Stimulated activated CD8-positive, alpha-beta memory T cell treated with anti-CD3 and anti-CD28 coated beads, Interleukin-4, amount 100 ng/mL, for 4 hours (primary cell): ENCODE measurements around the gene THSD7A.

Source experiments
- DNase-seq, 2 donors: peaks; one replicate each; pipeline ENCODE4 v3.0.0-alpha.2; 2020; ENCODE audit warnings: low read depth in 2 of 2, low spot score in 1 of 2

The THSD7A gene

DNA sequence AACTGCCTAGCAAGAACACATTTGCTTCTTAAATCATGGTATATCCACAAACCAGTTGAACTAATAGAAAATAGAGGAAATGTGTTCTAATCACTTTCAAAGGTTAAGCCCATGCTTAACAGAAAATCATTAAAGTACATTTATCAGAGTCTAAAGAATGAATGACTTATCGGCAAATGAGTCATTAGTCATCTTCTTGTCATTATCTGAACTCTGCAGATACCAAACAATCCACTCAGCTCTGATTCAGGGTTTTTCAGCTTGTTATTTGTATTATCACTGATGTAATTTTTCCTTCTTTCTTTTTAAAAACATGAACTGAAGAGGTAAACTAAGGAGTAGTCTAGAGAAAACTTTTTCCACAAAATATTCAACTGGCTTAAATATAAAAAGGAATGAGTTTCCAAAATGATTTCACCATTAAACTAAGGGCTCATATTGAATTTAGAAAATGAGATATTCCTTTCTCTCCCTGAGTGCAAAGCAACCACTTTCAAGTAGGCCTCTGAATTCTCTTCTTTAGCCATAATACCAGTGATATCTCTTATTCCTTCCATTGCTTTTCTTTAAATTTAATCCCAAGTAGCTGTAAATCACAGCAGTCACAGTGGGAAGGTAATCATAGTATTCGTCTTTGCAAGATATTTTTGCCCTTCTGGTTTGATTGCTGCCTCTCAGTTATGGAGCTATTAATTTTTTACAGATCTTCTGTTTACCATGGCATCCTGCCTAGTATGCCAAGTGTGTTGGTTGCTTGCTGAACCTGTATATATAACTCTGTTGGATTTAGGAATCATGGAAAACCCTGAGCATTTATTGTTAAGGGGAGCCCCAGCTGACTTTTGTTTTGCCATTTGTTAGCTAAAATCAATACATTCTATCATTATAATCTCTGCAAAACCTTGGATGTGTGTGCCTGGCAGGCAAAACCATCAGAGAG lies 125.1 kb downstream of the THSD7A start:
- DNase-seq, result no peak

DNA sequence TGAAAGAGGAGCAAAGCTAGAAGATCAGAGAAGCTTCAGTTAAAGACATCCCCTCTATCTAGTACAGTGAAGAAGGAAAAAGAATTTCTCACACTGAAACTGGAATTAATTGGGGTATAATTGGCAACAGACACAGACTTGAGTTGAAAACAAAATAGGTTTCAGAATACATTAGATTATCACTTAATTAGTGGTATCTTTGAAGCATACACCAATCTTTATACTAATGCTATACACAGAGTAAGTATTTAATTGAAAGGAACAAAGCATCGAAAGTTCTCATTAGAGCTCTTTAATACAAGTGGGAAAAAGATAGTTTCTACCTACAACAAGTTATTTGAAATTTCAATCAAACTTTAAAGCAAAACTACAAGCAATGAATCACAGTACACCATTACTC lies 128.2 kb downstream of the THSD7A start:
- DNase-seq, result no peak

DNA sequence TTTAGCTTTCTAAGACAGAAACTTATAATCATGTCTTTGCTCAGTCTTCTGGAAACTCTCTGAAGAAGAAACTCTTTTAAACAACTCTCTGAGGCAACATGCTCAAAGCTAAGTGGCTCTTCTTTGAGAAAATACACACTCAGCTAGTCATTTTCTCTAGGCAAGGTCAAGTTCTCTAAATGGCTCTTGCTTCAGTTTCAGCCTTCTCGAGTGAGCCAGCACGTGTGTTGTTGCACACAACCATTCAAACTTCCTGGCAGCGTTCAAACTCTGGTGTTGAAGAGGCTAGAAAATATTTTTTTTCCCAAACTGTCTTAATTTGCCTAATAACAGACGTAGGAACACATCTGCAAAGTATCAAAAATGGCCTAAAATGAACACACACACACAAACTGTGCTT lies 129.1 kb downstream of the THSD7A start:
- DNase-seq, result no peak

DNA sequence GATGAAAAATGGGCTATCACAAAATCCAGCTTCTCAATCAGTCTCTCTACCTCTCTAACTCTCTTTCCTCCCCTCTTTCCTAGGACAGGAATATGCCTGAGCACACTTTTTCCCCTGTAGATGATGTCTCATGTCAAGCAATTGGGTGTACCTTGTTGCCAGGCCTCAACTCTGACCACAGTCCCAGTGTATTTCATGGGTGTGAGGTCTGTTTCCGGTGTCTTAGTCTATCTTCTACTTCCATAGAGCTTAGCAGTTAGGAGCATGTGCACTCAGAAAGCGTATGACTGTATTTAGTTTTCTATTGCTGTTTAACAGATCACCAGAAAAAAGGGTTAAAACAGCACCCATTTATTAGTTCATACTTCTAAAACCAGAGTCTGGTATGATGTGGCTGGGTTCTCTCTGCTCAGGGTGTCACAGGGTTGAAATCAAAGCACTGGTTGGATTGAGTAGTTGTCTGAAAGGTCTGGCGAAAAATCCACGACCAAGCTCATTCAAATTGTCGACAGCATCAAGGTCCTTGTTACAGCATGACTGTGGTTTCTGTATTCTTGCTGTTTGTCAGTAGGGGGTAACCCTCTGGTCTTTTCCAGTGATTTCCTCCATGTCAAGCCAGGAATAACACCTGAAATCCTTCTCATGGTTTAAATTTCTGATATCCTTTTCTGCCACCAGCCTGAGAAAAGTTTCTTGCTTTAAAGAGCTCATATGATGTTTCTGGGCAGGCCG lies 130.0 kb downstream of the THSD7A start:
- no peak for DNase-seq

DNA sequence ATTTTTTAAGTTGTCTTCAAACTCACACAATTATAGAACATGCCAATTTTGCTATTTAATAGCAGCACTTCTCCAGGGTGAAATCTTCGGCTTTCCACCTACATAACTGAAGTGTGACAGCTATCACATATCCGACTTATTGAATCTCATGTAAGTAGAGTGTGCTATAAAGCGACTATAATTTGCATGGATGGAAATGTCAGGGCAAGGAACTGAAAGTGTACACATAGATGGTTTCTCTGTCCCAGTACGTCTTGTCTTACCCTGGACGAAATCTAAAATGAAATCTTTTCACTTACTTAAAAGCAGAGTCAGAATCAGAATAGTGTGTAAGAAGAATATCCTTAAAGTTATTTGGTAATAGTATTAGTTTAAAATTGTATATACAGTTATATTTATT lies 132.3 kb downstream of the THSD7A start:
- DNase-seq, result no peak

DNA sequence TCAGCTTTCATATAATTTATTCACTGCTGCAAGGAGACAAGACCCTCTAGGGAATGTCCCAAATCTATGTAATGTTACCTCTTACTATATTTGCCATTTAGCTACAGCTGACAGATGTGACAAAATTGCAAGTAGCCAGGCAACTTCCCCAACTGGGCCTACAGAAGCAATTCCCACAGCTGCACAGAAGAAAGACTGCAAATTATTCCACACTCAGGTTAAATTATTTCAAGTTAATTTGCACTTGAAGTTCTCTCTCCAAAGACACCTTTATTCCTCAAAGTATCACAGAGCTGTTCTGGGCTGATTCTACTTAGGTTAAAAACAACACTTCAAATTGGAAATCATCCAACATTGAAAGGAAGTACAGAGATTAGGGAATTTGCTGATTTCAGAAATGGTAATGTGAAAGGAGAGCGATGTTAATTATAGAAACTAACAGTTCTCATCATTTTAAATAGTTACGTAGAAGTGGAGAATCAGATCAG lies 133.6 kb downstream of the THSD7A start:
- no peak for DNase-seq

DNA sequence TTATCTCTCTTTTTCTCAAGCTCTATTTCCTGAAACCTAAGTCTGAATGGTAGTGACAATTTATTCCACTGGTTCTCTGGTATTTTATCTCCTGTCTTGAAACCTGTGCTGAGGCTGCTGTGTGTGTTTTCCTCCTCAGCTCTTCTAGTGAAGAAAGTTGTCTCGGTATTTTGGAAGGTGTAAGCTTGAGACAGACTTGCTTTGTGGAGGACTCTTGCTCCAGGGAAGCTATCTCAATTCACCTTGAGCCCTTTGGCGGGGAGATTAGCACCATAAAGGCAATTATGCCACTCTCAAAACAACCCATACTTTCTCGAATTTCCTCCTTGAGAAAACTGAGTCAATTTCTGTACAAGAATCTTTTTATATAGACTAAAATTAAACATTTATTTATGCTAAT lies 141.6 kb downstream of the THSD7A start:
- DNase-seq, result no peak

DNA sequence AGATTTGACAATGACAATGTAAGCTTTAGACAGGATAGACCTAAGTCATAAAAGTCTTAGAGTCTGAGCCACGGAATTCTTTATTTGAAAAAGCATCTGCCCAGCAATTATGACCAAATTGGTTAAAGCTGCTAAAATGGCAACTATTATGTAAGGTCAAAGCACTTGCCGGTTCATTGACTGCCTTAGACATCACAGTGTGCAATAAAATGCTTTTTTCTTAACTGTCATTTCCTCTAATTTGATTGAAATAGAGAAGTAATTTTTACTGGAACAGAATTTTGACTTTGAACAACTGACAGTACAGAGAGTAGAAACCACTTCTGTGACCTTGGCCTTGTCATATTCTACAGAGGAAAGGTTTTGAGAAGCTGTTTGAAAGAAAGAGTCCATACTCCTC lies 142.9 kb downstream of the THSD7A start:
- no peak for DNase-seq

DNA sequence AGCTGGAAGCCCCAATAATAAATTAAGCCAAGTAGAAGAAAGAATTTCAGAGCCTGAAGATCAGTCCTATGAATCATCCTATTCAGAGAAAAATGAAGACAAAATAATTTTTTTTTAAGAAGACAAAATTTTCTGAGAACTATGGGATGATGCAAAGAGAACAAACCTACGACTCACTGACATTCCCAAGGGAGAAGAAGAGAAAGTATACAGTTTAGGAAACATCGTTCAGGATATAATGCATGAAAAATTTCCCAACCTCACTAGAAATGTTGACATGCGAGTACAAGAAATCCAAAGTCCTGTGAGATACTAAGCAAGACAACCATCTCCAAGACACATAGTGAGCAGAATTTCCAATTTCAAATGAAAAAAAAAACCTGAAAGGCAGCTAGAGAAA lies 150.5 kb downstream of the THSD7A start:
- DNase-seq, result no peak

DNA sequence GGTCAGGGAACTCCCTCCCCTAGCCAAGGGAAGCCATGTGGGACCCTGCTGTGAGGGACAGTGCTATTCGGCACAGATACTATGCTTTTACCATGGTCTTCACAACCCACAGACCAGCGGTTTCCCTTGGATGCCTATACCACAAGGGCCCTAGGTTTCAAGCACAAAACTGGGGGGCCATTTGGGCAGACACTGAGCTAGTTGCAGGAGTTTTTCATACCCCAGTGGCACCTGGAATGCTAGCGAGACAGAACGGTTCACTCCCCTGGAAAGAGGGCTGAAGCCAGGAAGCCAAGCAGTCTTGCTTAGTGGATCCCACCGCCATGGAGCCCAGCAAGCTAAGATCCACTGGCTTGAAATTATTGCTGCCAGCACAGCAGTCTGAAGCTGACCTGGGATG lies 156.8 kb downstream of the THSD7A start:
- no peak for DNase-seq

DNA sequence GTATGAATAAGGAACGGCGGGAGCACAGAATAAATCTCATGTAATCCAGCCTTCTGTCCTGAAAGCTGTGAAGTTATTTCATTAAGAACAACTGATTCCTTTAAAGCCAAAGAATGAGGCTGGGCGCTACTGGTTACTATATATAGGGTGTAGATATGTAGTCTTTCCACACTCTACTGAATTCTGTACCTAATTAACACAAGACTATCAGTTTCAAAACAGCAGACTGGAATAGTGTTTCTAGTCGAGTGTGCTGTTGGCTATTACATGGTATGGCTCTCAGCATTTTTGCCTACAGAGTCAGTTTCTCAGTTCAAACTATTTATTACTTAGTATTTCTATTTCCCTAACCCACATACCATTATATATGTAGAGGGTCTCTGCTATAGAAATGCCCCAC lies 163.3 kb downstream of the THSD7A start:
- no peak for DNase-seq

DNA sequence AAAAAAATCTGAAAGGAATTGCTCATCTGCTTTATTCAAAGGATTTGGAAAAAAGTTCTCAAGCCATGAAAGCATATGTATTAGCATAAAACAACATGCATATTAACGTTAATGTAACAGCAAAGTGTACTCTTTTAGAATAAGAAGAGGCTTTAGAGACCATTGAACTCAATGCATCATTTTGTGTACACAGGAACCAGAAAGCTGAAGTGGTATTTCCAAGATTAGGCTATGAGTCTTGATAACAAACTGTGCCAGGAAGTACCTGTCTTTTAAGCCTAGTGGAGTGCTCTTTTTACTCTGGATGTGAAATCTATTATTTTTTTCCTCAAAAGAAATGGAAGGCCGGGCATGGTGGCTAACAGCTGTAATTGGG lies 164.2 kb downstream of the THSD7A start:
- DNase-seq, result no peak

DNA sequence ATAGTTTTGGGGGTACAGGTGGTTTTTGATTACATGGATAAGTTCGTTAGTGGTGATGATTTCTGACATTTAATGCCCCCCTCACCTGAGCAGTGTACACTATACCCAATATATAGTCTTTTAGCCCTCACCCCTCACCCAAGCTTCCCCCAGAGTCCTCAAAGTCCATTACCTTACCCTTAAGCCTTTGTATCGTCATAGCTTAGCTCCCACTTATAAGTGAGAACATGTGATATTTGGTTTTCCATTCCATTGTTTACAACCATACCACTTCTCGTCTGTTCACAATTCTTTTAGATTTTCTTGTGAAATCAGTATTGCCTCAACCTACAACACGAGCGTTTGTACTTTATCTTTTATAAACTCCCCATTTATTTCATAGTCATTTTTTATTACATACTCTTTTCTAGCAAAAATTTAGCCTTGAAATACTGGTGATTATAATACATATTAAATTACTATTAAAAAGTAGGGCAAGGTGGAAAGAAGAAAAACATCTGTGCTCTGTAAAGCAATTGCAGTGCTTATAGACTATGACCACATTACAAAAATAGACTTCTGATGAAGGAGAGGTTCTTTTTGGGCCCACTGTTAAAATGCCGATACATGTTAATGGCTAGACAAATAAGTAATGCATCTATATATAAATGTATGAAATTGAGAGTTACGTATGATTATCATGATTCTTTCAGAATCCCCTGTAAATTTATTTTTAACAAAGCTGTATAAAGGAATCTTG lies 164.8 kb downstream of the THSD7A start:
- DNase-seq, result no peak

DNA sequence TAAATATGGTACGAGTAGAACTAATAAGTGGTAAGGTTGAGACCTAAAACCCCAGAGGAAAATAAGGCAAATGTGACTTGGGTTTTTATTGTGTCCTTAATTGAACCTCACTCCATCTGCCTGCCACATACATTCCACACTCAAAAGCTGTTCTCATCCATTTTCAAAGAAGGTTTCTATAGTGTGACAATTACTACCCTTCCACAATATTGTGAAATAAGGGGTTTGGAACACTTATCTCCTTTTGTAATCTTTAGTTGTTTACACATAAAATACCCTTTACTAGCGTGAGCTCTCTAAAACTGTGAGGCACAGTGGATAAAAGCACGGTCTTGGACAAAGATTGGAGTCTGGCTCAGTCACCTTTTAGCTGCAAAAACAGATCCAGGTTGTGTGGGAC lies 166.6 kb downstream of the THSD7A start:
- DNase-seq, result no peak

DNA sequence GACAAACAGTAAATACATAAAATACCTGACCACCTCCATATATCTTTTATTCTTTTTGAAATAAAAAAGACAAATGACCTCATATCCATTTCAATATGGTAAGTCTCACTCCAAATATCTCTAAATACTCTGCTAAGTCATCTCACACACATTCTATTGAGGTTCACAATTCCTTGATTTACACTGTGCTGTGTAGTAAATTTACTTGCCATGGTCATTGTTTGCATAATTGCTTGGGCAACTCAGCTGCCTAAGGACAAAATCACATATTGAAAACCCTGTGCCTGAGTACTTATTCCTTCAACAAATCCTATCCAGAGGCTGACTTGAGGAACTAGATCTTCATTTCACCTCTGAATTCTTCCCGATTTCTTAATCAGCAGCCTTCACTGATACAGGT lies 176.4 kb downstream of the THSD7A start:
- DNase-seq, result no peak

DNA sequence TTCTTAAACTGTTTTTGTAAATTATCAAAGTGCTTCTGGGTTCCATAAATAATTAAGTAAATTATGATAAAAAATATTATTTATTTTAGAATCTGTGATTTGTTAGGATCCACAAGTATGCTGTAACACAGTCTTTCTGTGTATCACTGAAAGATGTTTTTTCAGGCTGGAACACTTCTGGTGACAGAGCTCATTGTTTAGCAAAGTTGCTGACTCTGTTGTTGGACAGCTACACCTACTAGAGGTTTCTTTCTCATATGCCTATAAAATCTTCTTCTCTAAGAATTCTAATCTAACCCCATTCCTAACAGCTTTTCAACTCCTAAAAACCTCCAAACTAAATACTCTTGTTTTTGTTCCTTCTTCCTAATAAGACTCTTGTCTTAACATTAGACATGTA lies 176.8 kb downstream of the THSD7A start:
- no peak for DNase-seq

DNA sequence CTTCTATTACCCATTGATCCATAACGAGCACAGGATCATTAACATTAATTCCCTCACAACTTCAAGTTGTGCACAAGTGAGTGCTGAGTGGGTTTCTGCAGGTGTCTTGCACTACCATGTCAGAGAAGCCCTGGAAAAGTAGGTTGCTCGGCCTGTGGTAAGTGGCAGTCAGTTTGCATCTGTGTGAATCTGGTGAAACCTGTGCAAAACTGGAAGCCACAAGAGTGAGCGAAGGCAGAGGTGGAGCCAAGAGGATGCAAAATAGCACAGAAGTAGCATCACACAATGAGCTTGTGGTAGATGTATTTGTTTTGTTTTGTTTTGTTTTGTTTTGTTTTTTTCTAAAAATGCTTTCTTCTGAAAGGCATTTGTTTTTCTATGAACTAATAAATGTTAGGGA lies 181.5 kb downstream of the THSD7A start:
- no peak for DNase-seq

DNA sequence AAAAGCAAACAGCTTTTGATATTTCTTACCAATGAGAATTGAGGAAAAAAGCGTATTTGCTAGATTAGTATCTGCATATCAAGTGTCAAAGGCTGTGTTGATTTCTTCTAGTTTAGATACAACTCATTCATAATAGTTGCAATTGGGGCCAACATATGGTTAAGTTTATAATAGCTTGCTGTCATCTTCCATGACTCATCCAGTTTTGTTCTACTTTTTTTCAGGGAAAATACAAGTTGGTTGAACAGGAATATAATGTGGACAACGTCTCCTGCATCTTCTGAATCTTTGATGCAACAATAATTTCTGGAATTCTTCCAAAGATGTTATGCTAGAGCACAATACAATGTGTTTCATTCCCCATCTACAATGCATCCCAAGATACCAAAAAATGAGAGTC lies 182.0 kb downstream of the THSD7A start:
- DNase-seq, result no peak

DNA sequence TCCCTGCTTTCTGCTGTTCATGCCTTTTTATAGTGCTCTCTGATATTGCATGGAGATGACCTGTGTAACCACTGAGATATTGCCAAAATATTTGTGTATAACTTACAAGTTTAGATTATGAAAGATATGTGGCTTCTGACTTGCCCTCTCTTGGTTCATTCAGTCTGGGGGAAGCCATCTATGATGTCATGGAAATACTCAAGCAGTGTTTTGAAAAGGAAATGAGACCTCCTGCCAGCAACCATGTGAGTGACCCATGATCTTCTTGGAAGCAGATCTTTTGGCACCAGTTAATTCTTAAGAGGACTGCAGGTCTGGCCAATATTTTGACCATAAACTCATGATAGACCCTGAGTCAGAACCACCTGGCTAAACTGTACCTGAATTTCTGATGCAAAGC lies 183.0 kb downstream of the THSD7A start:
- DNase-seq, result no peak

DNA sequence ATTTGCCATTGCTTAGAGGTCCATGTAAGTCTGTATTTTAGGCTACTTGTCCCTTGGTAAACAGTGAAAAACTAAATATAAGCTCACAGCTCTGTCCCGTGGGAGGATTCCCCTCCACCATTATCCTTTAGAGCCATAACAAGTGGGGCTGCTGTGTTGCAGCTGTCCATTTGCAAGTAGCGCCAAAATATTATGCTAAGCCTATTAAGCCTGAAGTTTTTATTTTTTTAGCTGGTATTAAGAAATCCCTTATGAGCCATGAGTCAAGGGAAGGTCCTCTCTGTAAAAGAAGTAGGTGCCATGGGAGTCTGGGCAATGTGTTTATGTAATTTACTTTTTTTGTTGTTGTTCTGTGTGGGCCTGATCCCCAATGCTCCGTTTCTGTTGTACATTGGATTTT lies 183.9 kb downstream of the THSD7A start:
- DNase-seq, result no peak

DNA sequence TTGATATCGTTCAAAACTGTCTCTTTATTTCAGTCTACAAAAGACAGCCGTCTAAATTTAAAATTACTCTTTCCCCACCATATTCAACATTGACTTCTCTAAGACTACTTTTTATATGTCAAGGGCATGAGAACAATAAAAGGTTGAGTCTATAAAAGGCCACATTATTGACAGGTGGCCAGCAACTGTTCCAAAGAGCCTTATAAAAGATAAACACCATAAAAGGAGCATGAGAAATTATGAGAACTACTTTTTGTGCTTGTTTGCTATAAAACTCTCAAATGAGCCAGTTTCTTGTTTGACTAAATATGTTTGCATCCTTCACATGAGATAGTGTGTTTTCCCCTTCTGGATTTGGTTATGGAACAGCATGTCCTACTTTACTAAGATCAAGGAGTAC lies 189.2 kb downstream of the THSD7A start:
- no peak for DNase-seq

DNA sequence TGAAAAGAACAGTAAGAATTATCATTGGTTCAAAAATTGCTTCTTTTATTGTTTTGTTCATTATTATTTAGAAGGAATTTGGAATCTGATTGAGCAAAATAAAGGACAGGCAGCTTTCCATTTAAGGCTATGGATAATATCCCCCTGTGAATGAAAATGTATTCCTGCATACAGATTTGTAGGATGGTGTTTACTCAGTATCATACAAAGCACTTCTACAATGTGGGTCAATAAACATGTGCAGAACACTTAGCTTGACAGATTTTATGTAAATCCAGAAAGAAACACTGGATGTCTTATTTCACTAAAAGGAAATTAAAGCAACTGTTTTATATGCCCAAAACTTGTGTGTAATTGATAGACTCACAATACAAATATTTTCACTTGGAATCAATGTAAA lies 189.7 kb downstream of the THSD7A start:
- DNase-seq, result no peak
